Peyer's patch (tissue), 4 donors: Measurements from ENCODE around the gene PBX1. TPM values are rescaled to one million over a fixed set of nuclear protein-coding genes. Genes with fewer than 3 reads are reported as not detected.

Source experiments
- DNase-seq, 3 donors: peaks; one replicate each; pipeline ENCODE4 v3.0.0-alpha.2; 2017 to 2019
- H3K27ac ChIP-seq, 4 donors: fragments of 200-600 bp; sonication (generic); one replicate each; pipeline ENCODE4 v1.5.1; 2016 to 2019
- H3K27me3 ChIP-seq, 2 donors: fragments of 200-600 bp; sonication (generic); one replicate each; pipeline ENCODE4 v1.5.1; 2019
- H3K36me3 ChIP-seq, 3 donors: fragments of 200-600 bp; sonication (generic); one replicate each; pipeline ENCODE4 v1.5.1; 2016 to 2019
- H3K4me1 ChIP-seq, 4 donors: fragments of 200-600 bp; sonication (generic); one replicate each; pipeline ENCODE4 v1.5.1; 2016 to 2019
- H3K4me3 ChIP-seq, 4 donors: fragments of 200-600 bp; sonication (generic); 1 replicate in 3 of 4; 2 replicates in 1 of 4; pipeline ENCODE4 v1.5.1; 2016 to 2019; ENCODE audit warnings: mild to moderate bottlenecking in 1 of 4
- H3K9me3 ChIP-seq, 4 donors: fragments of 200-600 bp; sonication (generic); one replicate each; pipeline ENCODE4 v1.5.1; 2016 to 2019; ENCODE audit warnings: mild to moderate bottlenecking in 1 of 4
- POLR2A ChIP-seq, 2 donors: fragments of 450-650 bp; IDR thresholded peaks; one replicate each; pipeline ENCODE4 v1.5.1; 2017; ENCODE audit warnings: antibody characterized with exemption in 2 of 2, mild to moderate bottlenecking in 2 of 2, moderate library complexity in 2 of 2
- total RNA-seq, 4 donors: library from RNA; depleted of rRNA; stranded (reverse); fragments of >200 nt; gene quantifications; one replicate each; pipeline ENCODE4 v1.1.0, GENCODE V29; 2016
- TF ChIP-seq, protein P1 (sequence below), 6 experiments: fragments of 450-650 bp in 4 of 6; fragments of 200-600 bp in 2 of 6; sonication (generic) in 1 of 6; IDR thresholded peaks; one replicate each; pipeline ENCODE4 v1.5.1; 2017 to 2019; ENCODE audit warnings: antibody characterized with exemption in 6 of 6, mild to moderate bottlenecking in 3 of 6, moderate library complexity in 1 of 6

Gene PBX1
- total RNA-seq, 4 donors from 2014 or later = 20.6 to 57.5 (median 40.4) TPM

DNA sequence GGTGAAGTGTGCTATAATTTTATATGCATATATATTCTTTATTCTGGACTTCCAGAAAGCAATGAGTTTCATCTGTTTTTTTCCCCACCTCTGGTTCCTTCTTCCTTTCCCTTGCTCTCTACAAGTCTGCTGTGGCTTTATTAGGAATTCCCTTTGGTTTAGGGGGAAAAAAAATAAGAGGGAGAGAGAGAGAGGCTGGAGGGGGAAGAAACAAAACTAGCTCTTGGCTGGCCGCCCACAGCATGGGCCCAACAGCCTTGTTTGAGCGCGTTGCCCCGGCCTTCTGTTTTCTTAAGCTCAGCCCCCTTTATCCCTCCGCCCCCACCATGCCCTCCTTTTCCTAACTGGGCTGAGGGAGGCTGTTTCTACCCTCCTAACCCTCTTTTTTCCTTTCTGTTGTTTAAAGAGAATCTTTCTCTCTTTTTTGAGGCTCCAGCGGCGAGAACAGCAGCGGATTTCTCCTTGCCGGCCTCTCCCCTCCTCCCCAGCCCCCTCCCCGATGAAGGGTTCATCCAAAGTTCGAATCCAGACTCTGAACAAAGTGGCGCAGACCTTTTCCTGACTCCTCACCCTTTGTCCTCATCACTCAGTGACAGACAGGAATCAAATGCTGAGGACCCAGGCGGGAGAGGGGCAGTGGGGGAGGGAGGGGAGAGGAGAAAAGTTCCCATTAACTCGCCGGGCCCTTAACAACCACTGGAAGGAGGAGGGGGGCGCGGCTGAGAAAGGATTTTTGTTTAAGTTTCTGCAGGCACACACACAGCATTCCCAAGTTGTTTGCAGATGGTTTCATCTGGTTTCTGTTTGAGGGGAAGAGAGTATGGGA lies 29.7 kb downstream of the PBX1 start:
- Histone ChIP-seq H3K4me1 (peaks cover 0 to 22% (median 0%) of the 10 kb centered on the region in 4 donors), H3K9me3 (no peaks in the 10 kb centered on the region), H3K36me3 (no peaks in the 10 kb centered on the region), H3K4me3 (peak overlapping the region in 2 of 4 donors; percentile 11 to 38), H3K27me3 (no peaks in the 10 kb centered on the region), H3K27ac (peak overlapping the region; percentile 31 to 88 (median 42))
- DNase-seq = peak in 1 of 3 donors; percentile 69
- TF ChIP-seq POLR2A (IDR thresholded peaks at IDR 0.05) = no peak
- TF ChIP-seq, protein P1, sequence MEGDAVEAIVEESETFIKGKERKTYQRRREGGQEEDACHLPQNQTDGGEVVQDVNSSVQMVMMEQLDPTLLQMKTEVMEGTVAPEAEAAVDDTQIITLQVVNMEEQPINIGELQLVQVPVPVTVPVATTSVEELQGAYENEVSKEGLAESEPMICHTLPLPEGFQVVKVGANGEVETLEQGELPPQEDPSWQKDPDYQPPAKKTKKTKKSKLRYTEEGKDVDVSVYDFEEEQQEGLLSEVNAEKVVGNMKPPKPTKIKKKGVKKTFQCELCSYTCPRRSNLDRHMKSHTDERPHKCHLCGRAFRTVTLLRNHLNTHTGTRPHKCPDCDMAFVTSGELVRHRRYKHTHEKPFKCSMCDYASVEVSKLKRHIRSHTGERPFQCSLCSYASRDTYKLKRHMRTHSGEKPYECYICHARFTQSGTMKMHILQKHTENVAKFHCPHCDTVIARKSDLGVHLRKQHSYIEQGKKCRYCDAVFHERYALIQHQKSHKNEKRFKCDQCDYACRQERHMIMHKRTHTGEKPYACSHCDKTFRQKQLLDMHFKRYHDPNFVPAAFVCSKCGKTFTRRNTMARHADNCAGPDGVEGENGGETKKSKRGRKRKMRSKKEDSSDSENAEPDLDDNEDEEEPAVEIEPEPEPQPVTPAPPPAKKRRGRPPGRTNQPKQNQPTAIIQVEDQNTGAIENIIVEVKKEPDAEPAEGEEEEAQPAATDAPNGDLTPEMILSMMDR (IDR thresholded peaks at IDR 0.05) = no peak

DNA sequence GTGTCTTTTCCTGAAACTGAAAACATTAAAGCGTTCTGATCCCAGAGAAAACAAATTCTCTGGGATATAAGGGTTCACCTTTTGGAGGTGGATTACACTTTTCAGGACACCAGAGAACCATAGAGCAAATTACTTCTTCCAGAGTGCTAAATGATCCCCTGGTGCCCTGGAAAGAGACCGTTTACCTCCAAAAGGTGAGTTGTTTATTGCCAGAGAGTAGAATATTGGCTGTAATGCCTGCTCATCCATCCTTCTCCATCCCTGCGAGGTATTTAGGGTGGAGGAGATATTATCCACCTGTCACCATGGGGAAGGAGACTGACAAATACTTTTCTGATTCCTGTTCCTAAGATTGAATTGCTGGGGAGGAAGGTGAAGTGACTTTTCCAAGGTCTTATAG lies 30.4 kb downstream of the PBX1 start:
- Histone ChIP-seq H3K36me3 (peaks cover 0 to 3% (median 0%) of the 10 kb centered on the region in 3 donors), H3K9me3 (no peaks in the 10 kb centered on the region), H3K27ac (peak overlapping the region; percentile 31 to 88 (median 42)), H3K4me1 (peaks cover 0 to 22% (median 0%) of the 10 kb centered on the region in 4 donors), H3K4me3 (peak overlapping the region in 1 of 4 donors; percentile 11), H3K27me3 (no peaks in the 10 kb centered on the region)
- no peak for TF ChIP-seq POLR2A (IDR thresholded peaks at IDR 0.05)
- TF ChIP-seq, protein P1 (IDR thresholded peaks at IDR 0.05) = no peak
- no peak for DNase-seq

DNA sequence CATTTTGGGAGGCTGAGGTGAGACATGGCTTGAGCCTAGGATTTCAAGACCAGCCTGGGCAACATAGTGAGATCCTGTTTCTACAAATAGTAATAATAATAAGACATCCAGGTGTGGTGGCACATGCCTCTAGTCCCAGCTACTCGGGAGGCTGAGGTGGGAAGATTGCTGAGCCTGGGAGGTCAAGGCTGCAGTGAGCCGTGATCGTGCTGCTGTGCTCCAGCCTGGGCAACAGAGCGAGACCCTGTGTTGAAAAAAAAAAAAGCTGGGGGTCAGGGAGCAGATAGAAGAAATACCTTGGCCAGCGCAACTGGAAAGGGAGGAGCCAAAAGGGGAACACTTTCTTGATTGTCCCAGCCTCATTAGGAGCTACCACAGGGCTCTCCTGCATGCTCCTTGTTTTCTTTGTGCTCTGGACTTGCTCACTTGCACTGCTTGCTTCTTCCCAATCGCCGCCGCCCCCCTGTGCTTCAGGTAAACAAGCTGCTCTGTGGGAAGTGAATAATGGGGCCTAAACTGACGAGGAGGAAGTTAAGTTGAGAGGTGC lies 31.1 kb downstream of the PBX1 start:
- H3K27me3 ChIP-seq = no peaks in the 10 kb centered on the region
- no peak overlapping the region for H3K4me3 ChIP-seq
- H3K36me3 ChIP-seq = peaks cover 0 to 3% (median 0%) of the 10 kb centered on the region in 3 donors
- H3K27ac ChIP-seq = peak overlapping the region in 2 of 4 donors; percentile 57 to 88
- H3K4me1 ChIP-seq = peaks cover 0 to 22% (median 0%) of the 10 kb centered on the region in 4 donors
- TF ChIP-seq POLR2A (IDR thresholded peaks at IDR 0.05) = no peak
- TF ChIP-seq, protein P1 (IDR thresholded peaks at IDR 0.05) = no peak
- no peak for DNase-seq
- no peaks in the 10 kb centered on the region for H3K9me3 ChIP-seq

DNA sequence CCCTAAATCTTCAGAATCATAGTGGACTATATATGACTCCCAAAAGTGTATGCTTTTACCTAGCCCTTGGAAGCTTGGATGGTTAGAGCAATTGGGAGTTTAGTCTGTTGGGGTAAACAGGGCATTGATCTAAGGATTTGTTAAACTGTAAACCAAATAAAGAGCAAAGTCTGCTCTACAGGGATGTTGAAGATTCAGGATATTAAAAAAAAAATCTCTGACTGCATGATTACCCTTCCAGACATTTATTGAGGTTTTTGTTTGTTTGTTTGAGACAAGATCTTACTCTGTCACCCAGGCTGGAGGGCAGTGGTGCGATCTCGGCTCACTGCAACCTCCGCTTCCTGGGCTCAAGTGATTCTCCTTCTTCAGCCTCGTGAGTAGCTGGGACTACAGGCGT lies 31.6 kb downstream of the PBX1 start:
- DNase-seq = no peak
- TF ChIP-seq, protein P1 (IDR thresholded peaks at IDR 0.05) = no peak
- no peak for TF ChIP-seq POLR2A (IDR thresholded peaks at IDR 0.05)
- Histone ChIP-seq H3K4me1 (peaks cover 0 to 22% (median 0%) of the 10 kb centered on the region in 4 donors), H3K27me3 (no peaks in the 10 kb centered on the region), H3K36me3 (peaks cover 0 to 3% (median 0%) of the 10 kb centered on the region in 3 donors), H3K27ac (peak overlapping the region in 2 of 4 donors; percentile 57 to 88), H3K4me3 (no peak overlapping the region), H3K9me3 (no peaks in the 10 kb centered on the region)

DNA sequence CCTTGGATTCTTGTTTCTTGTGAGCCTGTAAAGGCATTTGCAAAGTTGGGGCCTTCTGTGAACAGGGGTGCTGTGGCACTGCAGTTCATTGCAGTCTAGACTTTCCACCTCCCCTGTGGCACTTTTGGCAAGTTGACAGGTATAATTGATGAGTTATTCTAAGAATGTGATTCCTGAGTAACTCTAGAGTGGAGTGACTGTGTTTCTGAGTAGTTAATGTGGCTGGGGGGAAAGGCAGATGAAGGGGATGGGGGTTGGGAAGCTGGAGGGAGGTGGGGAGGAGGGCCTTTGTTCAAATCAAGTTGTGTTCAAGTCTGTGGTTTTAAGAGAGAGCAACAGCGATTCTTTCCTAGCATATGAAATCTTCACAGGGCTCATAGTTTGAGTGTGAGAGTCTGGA lies 32.9 kb downstream of the PBX1 start:
- Histone ChIP-seq H3K4me1 (peaks cover 0 to 22% (median 0%) of the 10 kb centered on the region in 4 donors), H3K27me3 (no peaks in the 10 kb centered on the region), H3K4me3 (no peak overlapping the region), H3K27ac (no peak overlapping the region), H3K9me3 (no peaks in the 10 kb centered on the region), H3K36me3 (peaks cover 0 to 4% (median 0%) of the 10 kb centered on the region in 3 donors)
- TF ChIP-seq, protein P1 (IDR thresholded peaks at IDR 0.05) = no peak
- no peak for TF ChIP-seq POLR2A (IDR thresholded peaks at IDR 0.05)
- no peak for DNase-seq
